IMR-90 (cell line): ENCODE measurements around the gene SNX25. TPM values are rescaled to one million over a fixed set of nuclear protein-coding genes. Genes with fewer than 3 reads are reported as not detected.

Experiments used
- ATAC-seq: fragments of 200-7000 bp; cut with Tn5 transposase; 2 replicates; pipeline ENCODE4 v1.9.1; 2020; ENCODE audit warnings: low read depth, mild to moderate bottlenecking, moderate library complexity
- BruUV-seq: library from RNA; stranded (reverse); fragments of 400-500 nt; replicated peaks from 2 replicates; lab custom pipeline; 2021; lab: Mats Ljungman, UMichigan
- CTCF ChIA-PET: fragments of 300-600 bp; formaldehyde crosslinking; extraction: SDS; loops from one replicate; lab custom pipeline; 2021; ENCODE audit warnings: antibody characterized with exemption; lab: Yijun Ruan, JAX
- POLR2A ChIA-PET: fragments of 300-600 bp; sonication (Branson Sonifier 250); formaldehyde crosslinking; loops from one replicate; lab custom pipeline; 2022; ENCODE audit warnings: antibody characterized with exemption; ENCODE audit not compliant: unreplicated experiment; lab: Charles Lee
- DNase-seq: peaks from one replicate; pipeline ENCODE4 v3.0.0; 2013
- H2AFZ ChIP-seq: replicated peaks from 2 replicates; pipeline ENCODE3; 2013; ENCODE audit warnings: low read length, mild to moderate bottlenecking; ENCODE audit not compliant: poor library complexity
- H2AK5ac ChIP-seq: 2 replicates; pipeline ENCODE4 v1.6.1; 2013; ENCODE audit warnings: low read depth, low read length, inconsistent platforms
- H2AK9ac ChIP-seq: replicated peaks from 2 replicates; pipeline ENCODE3; 2013; ENCODE audit warnings: mild to moderate bottlenecking, low read depth, low read length, moderate library complexity; ENCODE audit not compliant: poor library complexity
- H2BK120ac ChIP-seq: 2 replicates; pipeline ENCODE4 v1.6.1; 2013; ENCODE audit warnings: low read depth, low read length, inconsistent platforms
- H2BK15ac ChIP-seq: 3 replicates; pipeline ENCODE4 v1.6.1; 2013; ENCODE audit warnings: low read depth, low read length, inconsistent platforms
- H2BK20ac ChIP-seq: 2 replicates; pipeline ENCODE4 v1.6.1; 2013; ENCODE audit warnings: low read depth, mild to moderate bottlenecking, inconsistent platforms, low read length, moderate library complexity
- H2BK5ac ChIP-seq: 2 replicates; pipeline ENCODE4 v1.6.1; 2013; ENCODE audit warnings: mild to moderate bottlenecking, low read depth, low read length, inconsistent platforms; ENCODE audit not compliant: poor library complexity, severe bottlenecking
- H3K14ac ChIP-seq: replicated peaks from 2 replicates; pipeline ENCODE4 v1.6.1; 2013; ENCODE audit warnings: low read depth, low read length, inconsistent platforms
- H3K18ac ChIP-seq: 2 replicates; pipeline ENCODE4 v1.6.1; 2013; ENCODE audit warnings: low read depth, low read length, control low read depth
- H3K23ac ChIP-seq: 2 replicates; pipeline ENCODE4 v1.6.1; 2013; ENCODE audit warnings: low read depth, low read length, inconsistent platforms
- H3K27ac ChIP-seq: 2 replicates; pipeline ENCODE4 v1.5.1; 2013; ENCODE audit warnings: mild to moderate bottlenecking, control low read depth, low read length; ENCODE audit not compliant: insufficient read depth
- H3K27me3 ChIP-seq: 2 replicates; pipeline ENCODE4 v1.6.1; 2013; ENCODE audit warnings: low read length; ENCODE audit not compliant: control insufficient read depth, insufficient read depth
- H3K36me3 ChIP-seq: 2 replicates; pipeline ENCODE4 v1.6.1; 2013; ENCODE audit warnings: low read length, mixed read lengths; ENCODE audit not compliant: control insufficient read depth, insufficient read depth
- H3K4ac ChIP-seq: 2 replicates; pipeline ENCODE4 v1.6.1; 2013; ENCODE audit warnings: low read depth, low read length, inconsistent platforms
- H3K4me1 ChIP-seq: 2 replicates; pipeline ENCODE4 v1.6.1; 2013; ENCODE audit warnings: low read length, mixed read lengths; ENCODE audit not compliant: control insufficient read depth, insufficient read depth
- H3K4me2 ChIP-seq: 2 replicates; pipeline ENCODE4 v1.6.1; 2013; ENCODE audit warnings: low read depth, mild to moderate bottlenecking, control low read depth, low read length, moderate library complexity
- H3K4me3 ChIP-seq: 2 replicates; pipeline ENCODE4 v1.5.1; 2013; ENCODE audit warnings: low read depth, mild to moderate bottlenecking, control low read depth, low read length, moderate library complexity; ENCODE audit not compliant: insufficient read depth
- H3K56ac ChIP-seq: 2 replicates; pipeline ENCODE4 v1.6.1; 2013; ENCODE audit warnings: low read length, inconsistent platforms; ENCODE audit not compliant: insufficient read depth; ENCODE audit errors: extremely low read depth
- H3K79me1 ChIP-seq, 2 experiments: 2 replicates each; pipeline ENCODE4 v1.6.1; 2013; ENCODE audit warnings: low read length in 2 of 2, inconsistent platforms in 1 of 2, low read depth in 1 of 2
- H3K9ac ChIP-seq: 2 replicates; pipeline ENCODE4 v1.6.1; 2013; ENCODE audit warnings: low read depth, low read length, control low read depth
- H3K9me1 ChIP-seq: 2 replicates; pipeline ENCODE4 v1.6.1; 2013; ENCODE audit warnings: low read length, inconsistent platforms; ENCODE audit not compliant: insufficient read depth
- H3K9me3 ChIP-seq: 2 replicates; pipeline ENCODE4 v1.6.1; 2013; ENCODE audit warnings: low read length; ENCODE audit not compliant: control insufficient read depth, insufficient read depth
- H4K20me1 ChIP-seq: 2 replicates; pipeline ENCODE4 v1.6.1; 2013; ENCODE audit warnings: low read length, inconsistent platforms; ENCODE audit not compliant: insufficient read depth
- H4K5ac ChIP-seq: 2 replicates; pipeline ENCODE4 v1.6.1; 2013; ENCODE audit warnings: mild to moderate bottlenecking, low read depth, low read length, control low read depth
- H4K8ac ChIP-seq, 2 experiments: 2 replicates each; pipeline ENCODE4 v1.6.1; 2013; ENCODE audit warnings: low read depth in 2 of 2, low read length in 2 of 2, control low read depth in 1 of 2, inconsistent platforms in 1 of 2
- H4K91ac ChIP-seq: 2 replicates; pipeline ENCODE4 v1.6.1; 2013; ENCODE audit warnings: low read depth, low read length, inconsistent platforms; ENCODE audit not compliant: insufficient read depth
- CEBPB ChIP-seq: IDR thresholded peaks from 2 replicates; pipeline ENCODE4 v1.6.1; 2012; ENCODE audit warnings: low read depth, low read length, improper control_type of control experiment
- FOS ChIP-seq: fragments of 150-350 bp; IDR thresholded peaks from 2 replicates; pipeline ENCODE4 v1.6.1; 2016; ENCODE audit warnings: low read depth, low read length
- MAFK ChIP-seq: IDR thresholded peaks from 2 replicates; pipeline ENCODE4 v1.6.1; 2012; ENCODE audit warnings: low read depth, low read length, improper control_type of control experiment
- POLR2A ChIP-seq: IDR thresholded peaks from 2 replicates; pipeline ENCODE4 v1.6.1; 2012; ENCODE audit warnings: mild to moderate bottlenecking, low read depth, low read length
- SMC3 ChIP-seq: fragments of 150-350 bp; IDR thresholded peaks from 2 replicates; pipeline ENCODE4 v1.6.1; 2016; ENCODE audit warnings: low read depth, mild to moderate bottlenecking, antibody characterized with exemption, low read length, moderate library complexity
- WGBS, 2 experiments: methylation state at CpG; one replicate each; pipeline versions ENCODE4 v1.1.5 to v1.1.7; 2013; ENCODE audit warnings: missing lambda C conversion rate in 2 of 2; ENCODE audit not compliant: insufficient read length in 1 of 2; ENCODE audit errors: extremely low coverage in 2 of 2; 5-methylcytosine and 5-hydroxymethylcytosine counted together
- dilution Hi-C: fragments of 300-500 bp; cut with HindIII; formaldehyde crosslinking; loops from one replicate; pipeline ENCODE4 v1.14.3; 2018; ENCODE audit warnings: low sequenced_read_pairs; ENCODE audit not compliant: unreplicated experiment
- in situ Hi-C: fragments of 300-500 bp; cut with MboI; formaldehyde crosslinking; loops from 3 replicates; pipeline ENCODE4 v1.14.3; 2019; ENCODE audit warnings: low sequenced_read_pairs, inconsistent platforms, mixed read lengths
- intact Hi-C: fragments of 100-400 bp; cut with micrococcal nuclease; formaldehyde crosslinking; loops from 2 replicates; pipeline ENCODE4 v1.10.0; 2022
- polyA plus RNA-seq, 3 experiments: library from polyadenylated mRNA; depleted of rRNA; stranded (reverse); fragments of >200 nt; gene quantifications; 2 replicates each; pipeline ENCODE4 v1.2.3, GENCODE V29; 2012; ENCODE audit warnings: low replicate concordance in 1 of 3
- total RNA-seq: library from RNA; depleted of rRNA; stranded (reverse); fragments of >200 nt; gene quantifications from 2 replicates; pipeline ENCODE4 v1.2.3, GENCODE V29; 2012

Gene SNX25
- total and polyA plus RNA-seq, 2 of the 4 experiments (the other 2 are of a cell fraction): 11.4 to 28.3 TPM

GRCh38 chr4:185269286-185269685 lies 59.9 kb downstream of the SNX25 start:
- H4K91ac ChIP-seq: no peak overlapping the region
- no peak overlapping the region for H3K4me3 ChIP-seq
- H2BK15ac ChIP-seq: no peak overlapping the region
- no peak overlapping the region for H4K5ac ChIP-seq
- POLR2A ChIA-PET: interaction anchor here (0.6 kb wide), 2 partner anchors 127 to 1791 kb away, joined by 3 to 8 read pairs; no protein-coding TSS in a partner anchor
- WGBS, 2 experiments: no CpG with 5 or more reads among the region's 4 CpGs
- dilution Hi-C loops (no loop called here), in situ Hi-C loops (no loop called here), intact Hi-C loops (no loop called here)
- no peak overlapping the region for H3K56ac ChIP-seq
- no peak overlapping the region for H3K9ac ChIP-seq
- H3K36me3 ChIP-seq: peaks cover 2% of the 10 kb centered on the region; the same call in 1 of the 2 replicates
- DNase-seq (no peak), ATAC-seq (no peak)
- no peak overlapping the region for H4K8ac ChIP-seq
- H2AK5ac ChIP-seq: no peak overlapping the region
- H4K20me1 ChIP-seq: 0 out of 2 replicates have a peak, but pooled peaks cover 4% of the 10 kb centered on the region
- H3K14ac ChIP-seq: no peak overlapping the region
- no peak overlapping the region for H3K23ac ChIP-seq
- no TSS peak for BruUV-seq
- no peak overlapping the region for H2BK20ac ChIP-seq
- TF ChIP-seq POLR2A: no peak
- no peak for TF ChIP-seq CEBPB
- no peak for TF ChIP-seq SMC3
- TF ChIP-seq MAFK: no peak
- no peak for TF ChIP-seq FOS
- no peak overlapping the region for H3K4ac ChIP-seq
- peaks cover 5% of the 10 kb centered on the region; the same call in 1 of the 2 replicates for H3K4me1 ChIP-seq
- H3K18ac ChIP-seq: no peak overlapping the region
- H3K9me3 ChIP-seq: no peaks in the 10 kb centered on the region
- CTCF ChIA-PET: interaction anchor here (0.6 kb wide), 2 partner anchors 227 to 329 kb away, joined by 3 read pairs; no protein-coding TSS in a partner anchor
- H3K4me2 ChIP-seq: no peak overlapping the region
- no peaks in the 10 kb centered on the region for H3K27me3 ChIP-seq
- peaks cover 18% of the 10 kb centered on the region in 2 experiments; a peak in 3 of 4 replicates for H3K79me1 ChIP-seq
- H3K9me1 ChIP-seq: peaks cover 7% of the 10 kb centered on the region; the same call in 1 of the 2 replicates
- no peak overlapping the region for H2AK9ac ChIP-seq
- H2BK120ac ChIP-seq: no peak overlapping the region
- no peak overlapping the region for H2AFZ ChIP-seq
- H2BK5ac ChIP-seq: no peak overlapping the region
- no peak overlapping the region for H3K27ac ChIP-seq
